Measurements from ENCODE around the gene NOTUM.

NOTUM gene

GRCh38 chr17:81939881-81940385, 21.1 kb downstream of the NOTUM start:
- DNase-seq (ENCODE audit: low read depth in 2 of 2, low spot score in 1 of 2), result no peak

DNA sequence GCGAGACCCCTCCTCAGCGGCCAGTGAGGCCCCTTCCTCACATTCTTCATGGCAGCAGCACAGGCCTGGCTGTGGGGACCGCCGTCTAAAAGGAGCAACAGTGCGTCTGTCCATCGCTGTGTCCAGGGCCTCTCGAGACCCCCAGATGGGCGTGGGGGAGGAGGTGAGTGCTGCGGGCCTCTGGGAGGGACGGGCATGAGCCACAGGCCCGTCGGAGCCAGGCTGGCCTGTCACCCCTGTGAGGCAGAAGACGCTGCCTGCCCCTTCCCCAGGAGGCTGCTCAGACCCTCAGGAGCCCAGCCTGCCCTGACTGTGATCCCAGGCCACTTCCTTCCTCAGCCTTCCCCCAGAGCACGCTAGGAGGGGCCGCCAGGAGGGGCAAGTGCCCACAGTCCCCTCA, 21.8 kb downstream of the NOTUM start:
- no peak for DNase-seq (ENCODE audit: low read depth in 2 of 2, low spot score in 1 of 2)

GRCh38 chr17:81935709-81936084, 25.3 kb downstream of the NOTUM start:
- DNase-seq (ENCODE audit: low read depth in 2 of 2, low spot score in 1 of 2), result no peak

GRCh38 chr17:81934850-81935708, 25.9 kb downstream of the NOTUM start:
- DNase-seq (ENCODE audit: low read depth in 2 of 2, low spot score in 1 of 2), result no peak

DNA sequence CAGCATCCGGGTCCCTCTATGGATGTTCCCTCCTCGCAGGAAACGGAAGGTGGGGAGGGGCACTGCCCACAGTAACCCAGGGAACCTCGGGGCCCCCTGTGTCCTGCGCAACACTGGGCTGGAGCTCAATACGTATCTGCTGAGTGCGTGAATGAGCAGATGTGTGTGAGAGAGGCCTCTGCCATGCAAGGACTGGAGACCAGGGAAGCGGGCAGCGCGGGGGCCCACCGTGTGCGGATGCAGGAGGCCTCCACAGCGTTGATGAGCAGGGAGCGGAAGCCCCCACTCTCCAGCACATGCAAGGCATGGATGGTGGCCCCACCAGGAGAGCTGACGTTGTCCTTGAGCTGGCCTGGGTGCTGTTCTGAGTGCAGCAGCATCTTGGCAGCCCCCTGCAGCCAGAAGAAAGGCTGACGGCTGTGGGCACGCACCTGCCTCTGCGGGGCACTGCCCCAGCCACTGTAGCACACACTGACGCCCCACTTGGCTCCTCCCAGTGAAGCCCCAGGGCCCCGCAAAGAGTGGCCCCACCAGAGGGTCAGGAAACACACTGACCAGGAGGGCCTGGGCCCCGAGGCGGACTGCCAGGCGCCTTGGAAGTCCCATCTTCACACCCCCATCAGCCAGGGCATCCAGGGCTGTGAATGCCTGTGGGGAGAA, 26.8 kb downstream of the NOTUM start:
- DNase-seq (ENCODE audit: low read depth in 2 of 2, low spot score in 1 of 2), result no peak

DNA sequence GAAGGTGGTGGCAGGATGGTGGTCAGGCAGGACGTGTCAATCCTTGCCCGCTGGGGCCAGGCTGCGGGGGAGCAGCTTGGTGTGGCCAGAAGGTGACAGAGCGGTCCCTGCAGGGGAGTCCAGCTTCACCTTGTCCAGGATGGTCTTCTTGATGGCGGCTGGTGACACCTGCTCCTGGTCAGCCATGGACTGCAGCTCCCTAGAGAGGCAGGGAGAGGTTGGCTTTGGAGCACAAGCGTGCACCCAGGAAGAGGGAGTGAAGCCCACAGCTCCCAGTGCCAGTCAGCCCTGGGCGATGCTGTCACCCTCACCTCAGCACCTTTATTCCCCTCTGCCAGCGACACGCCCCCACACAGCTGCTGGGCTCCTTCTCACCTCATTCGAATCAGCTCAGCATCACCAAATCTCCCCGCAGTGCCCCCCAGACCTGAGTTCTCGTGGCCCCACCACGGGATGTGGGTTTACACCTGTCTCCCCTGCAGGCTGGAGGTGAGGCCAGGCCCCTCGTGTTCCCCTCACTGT, 27.7 kb downstream of the NOTUM start:
- DNase-seq (ENCODE audit: low read depth in 2 of 2, low spot score in 1 of 2), result no peak

DNA sequence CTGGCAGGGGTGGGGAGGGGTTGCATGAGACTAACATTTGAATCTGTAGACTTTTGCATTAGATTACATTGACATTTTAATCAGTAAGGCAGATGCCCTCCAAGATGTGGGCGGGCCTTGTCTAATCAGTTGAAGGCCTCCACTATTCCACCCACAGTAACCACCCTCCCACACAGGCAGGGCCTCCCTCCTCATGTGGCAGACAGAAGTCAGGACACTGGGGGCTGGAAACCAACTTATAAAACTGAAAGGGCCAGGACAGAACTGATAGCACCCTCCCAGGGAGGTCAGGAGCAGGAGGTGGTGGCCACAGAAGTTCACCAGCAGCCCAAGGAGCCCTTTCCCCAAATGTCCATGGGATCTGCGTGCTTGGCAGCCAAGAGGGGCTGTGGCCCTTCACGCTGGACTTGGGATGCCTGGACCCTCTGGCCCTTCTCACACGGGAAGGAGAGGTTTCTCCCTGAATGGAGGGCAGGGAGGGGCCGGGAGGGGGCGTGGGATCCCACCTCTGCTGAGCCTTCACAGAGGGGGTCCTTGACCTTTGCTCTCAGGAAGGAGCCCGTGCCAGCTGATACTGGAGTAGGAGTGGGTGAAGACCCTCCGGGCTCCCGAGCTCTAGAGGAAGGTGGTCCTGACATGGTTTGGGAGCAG, 28.5 kb downstream of the NOTUM start:
- DNase-seq (ENCODE audit: low read depth in 2 of 2, low spot score in 1 of 2), result no peak

DNA sequence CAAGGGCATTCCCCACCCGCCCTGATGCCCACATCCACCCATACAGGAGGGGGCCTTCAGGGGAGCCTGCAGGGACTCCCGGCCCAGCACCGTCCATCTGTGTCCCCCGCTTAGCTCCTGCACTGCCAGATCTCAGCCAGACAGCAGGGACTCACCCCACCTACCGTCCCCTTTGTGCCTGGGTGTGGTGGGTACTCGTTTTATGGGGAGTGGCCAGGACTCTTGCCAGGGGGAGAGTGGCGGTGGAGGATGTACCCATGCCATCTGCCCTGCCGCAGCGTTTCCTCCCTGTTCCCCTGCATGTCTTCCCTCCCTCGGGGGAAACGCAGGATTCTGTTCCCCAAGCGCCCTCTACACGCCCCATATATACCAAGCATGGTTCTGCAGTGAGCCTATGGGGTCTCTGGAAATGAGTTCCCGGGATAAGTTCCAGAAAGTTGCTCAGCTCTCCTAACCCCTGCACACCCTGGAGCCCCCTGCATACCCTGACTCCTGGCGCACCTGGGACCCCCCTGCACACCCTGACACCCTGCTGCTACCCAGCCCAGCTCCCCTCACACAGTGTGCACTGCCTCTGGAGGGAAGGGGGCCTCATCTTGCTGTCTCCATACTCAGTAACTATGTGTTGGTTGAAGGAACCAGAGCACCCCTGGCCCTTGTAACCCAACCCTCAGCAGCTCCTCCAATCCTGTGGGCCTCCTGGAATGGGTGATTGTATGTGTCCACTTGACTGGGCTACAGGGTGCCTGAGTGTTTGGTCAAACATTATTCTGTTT, 29.2 kb downstream of the NOTUM start:
- DNase-seq (ENCODE audit: low read depth in 2 of 2, low spot score in 1 of 2), result no peak

DNA sequence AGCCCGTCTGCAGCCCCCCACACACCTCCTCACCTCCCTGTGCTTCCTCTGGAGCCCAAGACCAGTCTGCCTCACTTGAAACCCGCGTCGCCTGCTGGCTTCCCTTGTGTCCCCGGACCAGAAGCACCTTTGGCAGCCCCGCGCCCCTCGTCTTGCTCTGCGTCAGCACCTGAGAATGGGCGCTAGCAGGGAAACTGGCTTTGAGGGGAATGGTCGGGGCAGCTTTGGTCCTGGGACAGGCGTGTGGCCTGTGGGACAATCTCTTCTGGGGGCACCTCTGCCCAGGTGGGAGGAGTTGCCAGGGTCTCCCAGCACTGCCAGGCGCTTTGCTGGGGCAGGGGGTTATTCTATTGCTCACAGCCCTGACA, 29.8 kb downstream of the NOTUM start:
- DNase-seq (ENCODE audit: low read depth in 2 of 2, low spot score in 1 of 2), result no peak

- no peak for DNase-seq (ENCODE audit: low read depth in 2 of 2, low spot score in 1 of 2)
Observed at GRCh38 chr17:81930142-81931125, 30.6 kb downstream of the NOTUM start.

- DNase-seq (ENCODE audit: low read depth in 2 of 2, low spot score in 1 of 2), result no peak
Observed at GRCh38 chr17:81929253-81930141, 31.5 kb downstream of the NOTUM start.

- DNase-seq (ENCODE audit: low read depth in 2 of 2, low spot score in 1 of 2), result no peak
Observed at GRCh38 chr17:81928544-81929252, 32.3 kb downstream of the NOTUM start.

GRCh38 chr17:81927653-81928543, 33.1 kb downstream of the NOTUM start, which contains the start of gene MAFG:
Gene MAFG, minus strand, starts transcription at chr17:81927735. Its CDS starts 4,550 bp downstream, at chr17:81923185.
- DNase-seq (ENCODE audit: low read depth in 2 of 2, low spot score in 1 of 2), result peak; percentile 75 to 76

DNA sequence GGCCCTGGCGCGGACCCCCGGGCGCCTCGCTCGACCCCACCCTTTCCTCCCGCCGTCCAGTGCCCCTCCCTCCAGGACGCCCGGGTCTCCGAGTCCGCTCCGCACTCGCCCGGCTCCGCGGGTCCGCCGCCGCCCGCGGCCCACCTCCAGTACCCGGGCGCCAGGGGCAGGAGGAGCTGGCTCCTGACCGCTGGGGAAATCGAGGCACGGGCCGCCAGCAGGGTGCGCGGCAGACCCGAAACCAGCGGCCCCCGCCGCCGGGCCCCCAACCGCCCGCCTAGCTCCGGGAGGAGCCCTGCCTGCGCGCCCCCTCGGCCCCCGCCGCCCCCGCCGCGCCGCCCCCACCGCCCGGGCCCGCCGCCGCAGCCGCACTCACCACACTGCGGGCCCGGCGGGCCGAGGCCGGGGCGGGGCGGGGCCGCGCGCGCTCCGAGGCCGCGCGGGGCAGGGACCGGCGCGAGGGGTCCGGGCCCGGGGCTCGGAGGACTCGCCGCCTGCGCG, 33.8 kb downstream of the NOTUM start:
- no peak for DNase-seq (ENCODE audit: low read depth in 2 of 2, low spot score in 1 of 2)

GRCh38 chr17:81926451-81927151, 34.4 kb downstream of the NOTUM start:
- peak; percentile 49 to 58 for DNase-seq (ENCODE audit: low read depth in 2 of 2, low spot score in 1 of 2)

GRCh38 chr17:81925860-81926450, 35.0 kb downstream of the NOTUM start:
- DNase-seq (ENCODE audit: low read depth in 2 of 2, low spot score in 1 of 2), result no peak

All from stimulated activated CD8-positive, alpha-beta memory T cell treated with anti-CD3 and anti-CD28 coated beads, Interleukin-4, amount 100 ng/mL, for 4 hours (primary cell).